NCI-H1436 treated with DMSO at 0.1 percent for 48 hours (cell line): ENCODE measurements around the gene CCDC38.

Experiments
- DNase-seq: peaks from one replicate; lab custom pipeline; 2025; lab: John Stamatoyannopoulos, UW

Gene CCDC38

GRCh38 chr12:95960241-95960640 is 17.8 kb upstream of the CCDC38 start:
- no peak for DNase-seq

GRCh38 chr12:95959107-95959506 is 16.7 kb upstream of the CCDC38 start:
- DNase-seq, result no peak

GRCh38 chr12:95956557-95957145 is 14.2 kb upstream of the CCDC38 start:
- no peak for DNase-seq

- no peak for DNase-seq
These were observed 13.2 kb upstream of the CCDC38 start for GRCh38 chr12:95955549-95956159.

GRCh38 chr12:95953000-95953399 is 10.6 kb upstream of the CCDC38 start:
- no peak for DNase-seq

- DNase-seq, result no peak
These were observed 9.1 kb upstream of the CCDC38 start for GRCh38 chr12:95951515-95951914.

- no peak for DNase-seq
These were observed 7.2 kb upstream of the CCDC38 start for GRCh38 chr12:95949477-95950206.

- no peak for DNase-seq
These were observed 1.8 kb upstream of the CCDC38 start for GRCh38 chr12:95944108-95944704.

- DNase-seq, result no peak
These were observed 972 bp upstream of the CCDC38 start, which contains the start of gene AMDHD1 for GRCh38 chr12:95943330-95943842. TSS of gene AMDHD1 (plus strand) at chr12:95943331. CDS start at chr12:95943399, 68 bp downstream.

GRCh38 chr12:95942101-95942523 is 302 bp downstream of the CCDC38 start:
- no peak for DNase-seq

GRCh38 chr12:95940514-95940913 is 1.9 kb downstream of the CCDC38 start:
- DNase-seq, result no peak

GRCh38 chr12:95922231-95922630 is 20.2 kb downstream of the CCDC38 start:
- DNase-seq, result no peak

GRCh38 chr12:95919110-95919509 is 23.3 kb downstream of the CCDC38 start:
- no peak for DNase-seq

GRCh38 chr12:95918194-95918993 is 24.0 kb downstream of the CCDC38 start:
- no peak for DNase-seq

GRCh38 chr12:95909871-95910270 is 32.5 kb downstream of the CCDC38 start:
- DNase-seq, result no peak

- DNase-seq, result no peak
These were observed 33.8 kb downstream of the CCDC38 start for GRCh38 chr12:95908573-95908972.

- no peak for DNase-seq
These were observed 44.3 kb downstream of the CCDC38 start for GRCh38 chr12:95898081-95898480.

GRCh38 chr12:95896846-95897245 is 45.6 kb downstream of the CCDC38 start:
- no peak for DNase-seq

GRCh38 chr12:95890958-95891357 is 51.5 kb downstream of the CCDC38 start:
- no peak for DNase-seq

GRCh38 chr12:95887311-95887710 is 55.1 kb downstream of the CCDC38 start:
- no peak for DNase-seq

GRCh38 chr12:95884998-95885397 is 57.4 kb downstream of the CCDC38 start:
- DNase-seq, result no peak

GRCh38 chr12:95882873-95883272 is 59.5 kb downstream of the CCDC38 start:
- no peak for DNase-seq
